ENCODE measurements around the gene LILRB5. TPM values are rescaled to one million over a fixed set of nuclear protein-coding genes. Genes with fewer than 3 reads are reported as not detected.

LILRB5 gene
- total RNA-seq, 3 donors from 2014 or later, result 2.0 to 46.4 (median 4.8) TPM

GRCh38 chr19:54254195-54254906 is 2.7 kb downstream of the LILRB5 start:
- Histone ChIP-seq H3K27ac (no peak overlapping the region), H3K27me3 (peaks cover 0 to 59% of the 10 kb centered on the region in 2 donors), H3K36me3 (no peaks in the 10 kb centered on the region), H3K4me3 (no peak overlapping the region), H3K4me1 (no peaks in the 10 kb centered on the region), H3K9me3 (no peaks in the 10 kb centered on the region)
- no peak for TF ChIP-seq CTCF (IDR thresholded peaks at IDR 0.05)
- TF ChIP-seq POLR2A (IDR thresholded peaks at IDR 0.05), result no peak
- no peak for TF ChIP-seq POLR2AphosphoS5 (IDR thresholded peaks at IDR 0.05)
- no peak for DNase-seq (ENCODE audit: low spot score in 2 of 2)
- intact Hi-C loops (cut with DNase I; ENCODE audit: low total_unique reads), result no loop called here

GRCh38 chr19:54253331-54254194 is 3.5 kb downstream of the LILRB5 start:
- no peak for TF ChIP-seq POLR2AphosphoS5 (IDR thresholded peaks at IDR 0.05)
- TF ChIP-seq CTCF (IDR thresholded peaks at IDR 0.05), result no peak
- no peak for TF ChIP-seq POLR2A (IDR thresholded peaks at IDR 0.05)
- H3K36me3 ChIP-seq, result no peaks in the 10 kb centered on the region

GRCh38 chr19:54252845-54253244 is 4.2 kb downstream of the LILRB5 start:
- TF ChIP-seq POLR2A (IDR thresholded peaks at IDR 0.05), result no peak
- TF ChIP-seq POLR2AphosphoS5 (IDR thresholded peaks at IDR 0.05), result no peak
- TF ChIP-seq CTCF (IDR thresholded peaks at IDR 0.05), result no peak
- no peaks in the 10 kb centered on the region for H3K9me3 ChIP-seq
- peaks cover 0 to 63% of the 10 kb centered on the region in 2 donors for H3K27me3 ChIP-seq
- intact Hi-C loops (cut with DNase I; ENCODE audit: low total_unique reads), result no loop called here
- H3K4me3 ChIP-seq, result no peak overlapping the region
- no peak for DNase-seq (ENCODE audit: low spot score in 2 of 2)
- H3K4me1 ChIP-seq, result no peaks in the 10 kb centered on the region
- H3K27ac ChIP-seq, result no peak overlapping the region
- H3K36me3 ChIP-seq, result no peaks in the 10 kb centered on the region

More at GRCh38 chr19:54253331-54254194, 3.5 kb downstream of the LILRB5 start:
- no peak overlapping the region for H3K27ac ChIP-seq
- no peaks in the 10 kb centered on the region for H3K9me3 ChIP-seq
- no peaks in the 10 kb centered on the region for H3K4me1 ChIP-seq
- intact Hi-C loops (cut with DNase I; ENCODE audit: low total_unique reads), result no loop called here
- H3K27me3 ChIP-seq, result peaks cover 0 to 59% of the 10 kb centered on the region in 2 donors
- no peak for DNase-seq (ENCODE audit: low spot score in 2 of 2)
- H3K4me3 ChIP-seq, result no peak overlapping the region

- Histone ChIP-seq H3K4me1 (no peaks in the 10 kb centered on the region), H3K9me3 (no peaks in the 10 kb centered on the region), H3K36me3 (no peaks in the 10 kb centered on the region), H3K27ac (no peak overlapping the region), H3K27me3 (peaks cover 0 to 64% of the 10 kb centered on the region in 2 donors), H3K4me3 (no peak overlapping the region)
- intact Hi-C loops (cut with DNase I; ENCODE audit: low total_unique reads), result no loop called here
- no peak for DNase-seq (ENCODE audit: low spot score in 2 of 2)
- TF ChIP-seq CTCF (IDR thresholded peaks at IDR 0.05) (no peak), POLR2AphosphoS5 (IDR thresholded peaks at IDR 0.05) (no peak), POLR2A (IDR thresholded peaks at IDR 0.05) (no peak)
Measured at GRCh38 chr19:54252243-54252642, 4.8 kb downstream of the LILRB5 start.

Measured in breast epithelium (tissue), 4 donors.